HCEC 1CT (cell line): Measurements from ENCODE around the gene RPAP3.
"Not testable (repeated sequence)": the region's sequence is repeated elsewhere in the genome, so short reads cannot be mapped to it uniquely, and the experiment has no call there.

Experiments
- DNase-seq: peaks from one replicate; pipeline ENCODE4 v3.0.0-alpha.2; 2017

RPAP3 gene

GRCh38 chr12:47717443-47718193 is 11.8 kb upstream of the RPAP3 start:
- DNase-seq: peak; percentile 63

GRCh38 chr12:47717046-47717442 is 11.2 kb upstream of the RPAP3 start:
- DNase-seq: no peak

GRCh38 chr12:47715877-47716548 is 10.2 kb upstream of the RPAP3 start:
- no peak for DNase-seq

GRCh38 chr12:47715393-47715876 is 9.6 kb upstream of the RPAP3 start:
- peak; percentile 56 for DNase-seq

GRCh38 chr12:47714826-47715386 is 9.1 kb upstream of the RPAP3 start:
- no peak for DNase-seq

- no peak for DNase-seq
Measured at GRCh38 chr12:47712171-47712570, 6.3 kb upstream of the RPAP3 start.

GRCh38 chr12:47711448-47711847 is 5.6 kb upstream of the RPAP3 start:
- DNase-seq: no peak

GRCh38 chr12:47710278-47710677 is 4.4 kb upstream of the RPAP3 start:
- no peak for DNase-seq

GRCh38 chr12:47709671-47710070 is 3.8 kb upstream of the RPAP3 start:
- DNase-seq: no peak

GRCh38 chr12:47709237-47709636 is 3.4 kb upstream of the RPAP3 start:
- no peak for DNase-seq

- DNase-seq: no peak
Measured at GRCh38 chr12:47707905-47708543, 2.2 kb upstream of the RPAP3 start.

GRCh38 chr12:47707355-47707754 is 1.5 kb upstream of the RPAP3 start:
- no peak for DNase-seq

GRCh38 chr12:47705229-47705565 is 633 bp downstream of the RPAP3 start:
- DNase-seq: no peak

- no peak for DNase-seq
Measured at GRCh38 chr12:47704719-47705118, 1.1 kb downstream of the RPAP3 start.

GRCh38 chr12:47700263-47700662 is 5.6 kb downstream of the RPAP3 start:
- no peak for DNase-seq

- DNase-seq: no peak
Measured at GRCh38 chr12:47698631-47699030, 7.2 kb downstream of the RPAP3 start.

GRCh38 chr12:47698055-47698454 is 7.8 kb downstream of the RPAP3 start:
- DNase-seq: no peak

GRCh38 chr12:47689215-47689614 is 16.6 kb downstream of the RPAP3 start:
- DNase-seq: no peak

GRCh38 chr12:47687636-47688035 is 18.2 kb downstream of the RPAP3 start:
- no peak for DNase-seq

- DNase-seq: peak; percentile 40
Measured at GRCh38 chr12:47686645-47687240, 19.1 kb downstream of the RPAP3 start.

- no peak for DNase-seq
Measured at GRCh38 chr12:47679785-47680184, 26.0 kb downstream of the RPAP3 start.

GRCh38 chr12:47672068-47672467 is 33.8 kb downstream of the RPAP3 start:
- DNase-seq: no peak

- DNase-seq: not testable (repeated sequence)
Measured at GRCh38 chr12:47667935-47668334, 37.9 kb downstream of the RPAP3 start.
